HG02981 (cell line): Measurements from ENCODE around the gene NDST1.
"Not testable (repeated sequence)": the region's sequence is repeated elsewhere in the genome, so short reads cannot be mapped to it uniquely, and the experiment has no call there.

ENCODE experiments used
- ATAC-seq: cut with Tn5 transposase; IDR thresholded peaks from one replicate; pipeline ENCODE4 v1.9.1; 2021; ENCODE audit warnings: mild to moderate bottlenecking, moderate library complexity; ENCODE audit not compliant: unreplicated experiment

NDST1 gene

DNA sequence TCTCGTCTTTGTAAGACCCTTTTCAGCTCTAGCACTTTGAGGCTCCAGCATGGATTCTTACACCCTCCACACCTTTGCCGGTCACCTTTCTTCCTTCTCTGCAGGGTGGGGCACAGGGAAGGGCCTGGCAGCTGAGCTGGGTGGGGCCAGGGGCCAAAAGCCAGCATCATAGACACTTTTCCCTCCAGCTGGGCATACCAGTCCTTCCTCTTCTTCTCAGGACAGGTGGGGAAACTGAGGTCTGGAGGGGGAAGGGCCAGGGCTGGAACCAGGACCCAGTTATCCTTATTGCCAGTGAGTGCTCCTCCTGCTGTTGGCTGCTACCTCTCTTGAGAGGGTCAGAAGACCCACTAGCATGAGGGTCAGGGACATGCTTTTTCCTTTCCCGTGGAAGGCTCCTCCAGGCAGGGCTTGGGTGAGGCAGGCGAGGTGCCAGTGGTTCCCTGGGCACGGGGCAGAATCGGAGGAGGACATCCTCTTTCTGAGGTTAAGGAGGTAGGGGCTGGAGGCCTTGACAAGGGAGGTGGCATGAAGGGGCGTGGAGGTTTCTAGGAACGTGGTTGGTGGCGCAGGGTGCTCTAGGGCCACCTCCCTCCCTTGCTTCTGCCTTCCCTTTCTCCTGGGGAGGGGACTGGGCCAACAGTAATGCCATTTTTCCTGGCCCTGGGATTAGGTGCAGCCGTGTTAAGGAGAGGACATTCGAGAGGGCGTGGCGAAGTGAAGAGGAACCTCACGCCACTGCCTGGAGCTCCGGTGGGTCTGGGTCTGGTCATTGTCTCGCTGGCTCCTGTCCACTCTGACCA, at the start of gene NDST1:
Gene NDST1, plus strand, starts transcription at position 658 of the 803 bp plus-strand sequence. CDS start 13,124 bp downstream, outside the sequence.
- no peak for ATAC-seq

GRCh38 chr5:150458802-150459557, 49.0 kb upstream of the NDST1 start:
- ATAC-seq, result peak; percentile 76

DNA sequence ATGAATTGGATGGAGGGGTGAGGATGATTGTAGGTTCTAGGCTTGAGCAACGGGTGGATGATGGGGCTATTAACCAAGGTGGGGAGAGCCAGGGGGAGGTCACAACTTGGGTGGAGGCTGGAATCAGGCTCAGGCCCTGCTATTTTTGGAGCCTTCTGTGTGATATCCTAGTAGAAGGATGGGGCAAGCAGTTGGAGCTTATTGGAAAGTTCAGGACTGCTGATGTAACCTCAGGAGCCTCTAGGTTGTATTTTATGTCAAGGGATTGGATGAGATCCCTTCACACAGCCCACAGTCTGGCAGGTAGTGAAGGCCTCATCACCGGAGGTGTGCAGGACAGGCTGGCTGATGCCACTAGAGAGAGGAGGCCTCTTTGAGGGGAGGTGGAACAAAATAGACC, 47.1 kb upstream of the NDST1 start:
- ATAC-seq, result no peak

GRCh38 chr5:150461231-150461630, 46.7 kb upstream of the NDST1 start:
- peak; percentile 74 for ATAC-seq

GRCh38 chr5:150464554-150465012, 43.3 kb upstream of the NDST1 start:
- no peak for ATAC-seq

DNA sequence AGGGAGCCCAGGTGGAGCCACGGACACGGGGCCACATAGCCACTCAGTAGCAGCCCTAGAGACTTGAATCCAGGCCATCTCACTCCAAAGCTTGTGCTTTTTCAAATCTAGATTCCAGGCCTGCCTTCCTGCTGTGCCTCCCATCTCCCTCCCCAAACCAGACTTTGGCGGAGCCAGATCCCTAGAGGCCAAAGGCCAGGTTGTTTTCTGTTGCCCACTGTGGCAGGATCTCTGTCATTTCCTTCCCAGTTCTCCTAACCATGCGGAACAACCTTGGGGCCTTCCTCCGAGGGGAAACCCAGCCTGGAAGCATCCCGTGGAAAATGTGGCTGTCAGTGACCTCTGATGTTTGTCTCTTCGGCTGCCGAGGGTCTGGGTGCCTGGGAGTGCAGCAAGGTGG, 42.0 kb upstream of the NDST1 start:
- no peak for ATAC-seq

DNA sequence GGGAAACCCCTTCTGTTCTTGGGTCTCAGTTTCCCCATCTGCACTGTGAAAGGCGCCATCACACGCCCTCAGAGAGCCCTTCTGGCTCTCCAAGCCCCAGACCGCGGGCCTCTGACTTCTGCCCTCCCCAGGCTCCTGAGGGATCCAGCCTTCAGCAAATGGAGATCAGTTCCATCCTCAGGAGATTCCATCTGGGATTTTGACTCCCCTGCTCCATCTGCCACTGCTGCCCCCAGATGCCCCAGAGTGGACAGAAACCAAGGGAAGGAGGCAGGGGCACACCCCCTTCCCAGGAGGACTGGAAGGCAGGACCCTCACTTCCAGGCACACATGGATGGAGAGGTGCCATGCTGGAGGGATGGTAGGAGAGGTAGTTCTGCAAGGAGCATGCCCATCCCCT, 39.7 kb upstream of the NDST1 start:
- no peak for ATAC-seq

DNA sequence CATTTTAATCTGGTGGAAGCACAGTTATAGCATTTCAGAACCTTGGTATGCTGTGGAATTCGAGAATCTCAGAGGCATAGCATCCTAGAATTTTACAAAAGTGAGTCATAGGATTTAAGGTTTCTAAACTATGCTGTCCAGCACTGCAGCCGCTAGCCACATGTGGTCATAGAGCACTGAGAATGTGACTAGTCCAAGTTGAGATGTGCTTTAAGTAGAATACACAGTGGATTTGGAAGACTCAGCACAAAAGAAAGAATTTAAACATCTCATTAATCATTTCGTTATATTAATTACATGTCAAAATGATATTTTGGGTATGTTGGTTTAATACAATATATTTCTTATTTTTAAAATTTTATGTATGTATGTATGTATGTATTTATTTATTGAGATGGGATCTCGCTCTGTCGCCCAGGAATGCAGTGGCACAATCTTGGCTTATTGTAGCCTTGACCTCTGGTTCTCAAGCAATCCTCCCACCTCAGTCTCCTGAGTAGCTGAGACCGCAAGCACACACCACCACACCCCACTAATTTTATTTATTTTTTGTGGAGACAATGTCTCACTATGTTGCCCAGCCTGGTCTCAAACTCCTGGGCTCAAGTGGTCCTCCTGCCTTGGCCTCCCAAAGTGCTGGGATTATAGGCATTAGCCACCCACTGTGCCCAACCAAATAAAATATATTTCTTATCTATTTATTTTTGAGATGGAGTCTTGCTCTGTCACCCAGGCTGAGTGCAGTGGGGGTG, 38.0 kb upstream of the NDST1 start:
- no peak for ATAC-seq

GRCh38 chr5:150473673-150474358, 34.1 kb upstream of the NDST1 start:
- no peak for ATAC-seq

DNA sequence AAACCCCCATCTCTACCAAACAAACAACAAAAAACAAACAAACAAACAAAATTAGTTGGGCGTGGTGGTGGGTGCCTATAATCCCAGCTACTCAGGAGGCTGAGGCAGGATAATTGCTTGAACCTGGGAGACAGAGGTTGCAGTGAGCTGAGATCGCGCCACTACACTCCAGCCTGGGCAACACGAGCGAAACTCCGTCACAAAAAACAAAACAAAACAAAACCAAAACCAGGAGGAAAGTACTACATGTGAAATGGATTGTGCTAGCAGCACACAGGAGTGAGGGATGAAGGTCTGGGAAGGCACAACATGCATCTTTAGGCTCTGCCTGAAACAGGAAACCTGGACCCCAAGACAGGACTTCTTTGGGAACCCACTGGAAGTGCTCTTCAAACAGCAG, 31.4 kb upstream of the NDST1 start:
- ATAC-seq, result not testable (repeated sequence)

GRCh38 chr5:150479416-150479815, 28.5 kb upstream of the NDST1 start:
- no peak for ATAC-seq

DNA sequence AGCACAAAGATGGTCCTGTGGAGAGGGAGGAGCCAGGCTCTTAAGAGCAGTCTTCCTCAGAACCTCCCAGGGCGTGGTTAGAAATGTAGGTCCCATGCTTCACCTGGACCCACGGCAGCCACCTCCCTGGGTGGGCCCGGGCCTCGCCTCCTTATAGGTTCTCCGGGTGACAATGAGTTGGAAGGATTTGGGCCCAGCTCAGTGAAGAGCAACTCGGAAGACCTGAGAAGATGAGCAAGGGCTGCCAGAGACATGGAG, 26.3 kb upstream of the NDST1 start:
- no peak for ATAC-seq

DNA sequence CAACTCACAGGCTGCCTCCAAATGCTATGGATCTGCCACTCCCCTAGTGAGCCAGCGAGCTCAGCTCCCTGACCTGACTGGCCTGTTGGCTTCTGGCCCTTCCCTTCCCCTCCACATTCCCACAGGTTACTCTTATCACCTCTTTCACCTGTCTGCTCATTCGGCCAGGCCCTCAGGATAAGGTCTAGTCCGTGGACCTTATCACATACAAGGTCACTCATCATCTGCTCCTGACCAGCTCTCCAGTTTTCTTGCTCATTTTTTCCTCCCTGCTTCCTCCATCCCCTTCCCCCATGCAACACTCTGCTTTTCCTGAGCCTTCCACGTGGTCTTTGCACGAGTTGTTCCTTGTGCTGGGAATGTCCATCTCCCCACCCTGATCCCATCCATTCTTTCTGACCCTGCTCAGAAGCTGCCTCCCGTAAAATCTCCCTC, 25.9 kb upstream of the NDST1 start:
- ATAC-seq, result no peak

DNA sequence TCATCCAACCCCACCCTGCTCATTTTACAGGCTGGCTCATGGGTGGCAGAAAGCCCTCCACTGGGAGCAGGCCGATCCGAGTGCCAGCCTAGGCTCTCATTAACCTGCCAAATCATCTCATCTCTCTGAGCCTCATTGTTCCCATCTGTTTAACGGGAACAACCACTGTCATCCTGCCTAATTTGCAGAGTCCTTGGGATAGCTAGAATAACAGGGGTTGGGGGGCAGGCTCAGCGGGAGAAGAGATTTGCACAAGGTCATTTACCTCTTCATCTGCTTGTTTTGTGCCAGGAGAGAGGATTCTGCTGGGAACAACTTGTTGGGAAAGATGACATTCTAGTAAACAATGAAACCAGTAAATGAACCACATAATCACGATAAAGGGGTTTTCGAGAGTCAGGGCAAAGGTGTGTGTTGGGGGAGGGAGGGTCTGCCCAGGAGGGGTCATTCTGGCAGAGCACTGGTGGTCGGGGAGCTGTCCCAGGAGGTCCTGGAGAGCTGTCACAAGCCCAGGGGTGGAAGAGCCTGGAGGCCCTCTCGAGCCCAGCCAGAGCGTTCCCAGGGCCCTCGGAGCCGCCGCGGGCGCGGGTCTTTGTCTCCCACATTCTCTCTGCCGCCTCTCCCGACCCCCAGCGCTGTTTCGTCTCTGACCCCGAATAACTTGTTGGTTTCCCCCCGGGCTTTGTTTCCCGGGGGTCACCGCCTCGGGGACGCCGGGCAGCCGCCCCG, 22.8 kb upstream of the NDST1 start:
- ATAC-seq, result no peak

DNA sequence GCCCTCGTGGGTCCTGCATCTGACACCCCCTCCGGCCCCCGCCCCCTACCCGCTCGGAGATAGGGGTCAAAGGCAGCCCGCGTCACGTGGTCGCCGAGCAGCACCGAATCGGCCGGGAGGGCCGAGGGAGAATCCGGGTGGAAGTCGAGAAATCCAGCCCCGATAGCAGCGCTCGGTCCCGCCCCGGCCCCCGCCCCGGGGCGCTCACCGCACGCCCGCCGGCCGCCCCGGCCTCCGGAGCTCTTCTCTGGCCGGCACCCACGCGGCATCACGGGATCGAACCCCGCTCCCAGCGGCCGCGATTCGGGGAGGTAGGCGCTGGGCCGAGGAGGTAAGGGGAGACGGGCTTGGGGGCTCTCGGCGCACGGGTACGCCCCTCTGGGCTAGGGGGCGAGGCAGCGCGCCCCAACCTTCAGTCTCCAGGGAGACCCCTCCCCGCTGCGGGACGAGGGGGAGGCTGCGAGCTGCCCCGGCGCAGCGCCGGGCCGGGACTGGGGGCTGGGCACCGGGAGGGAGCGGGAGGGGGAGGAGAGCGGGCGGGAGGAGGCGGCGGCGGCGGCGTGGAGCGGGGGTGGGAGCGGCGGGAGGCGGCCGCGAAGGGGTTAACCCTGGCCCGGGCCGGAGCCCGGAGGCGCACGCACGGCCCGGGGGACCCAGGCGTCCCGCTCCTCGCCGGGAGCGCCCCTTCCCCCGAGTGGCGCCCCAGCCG, 22.1 kb upstream of the NDST1 start:
- no peak for ATAC-seq

DNA sequence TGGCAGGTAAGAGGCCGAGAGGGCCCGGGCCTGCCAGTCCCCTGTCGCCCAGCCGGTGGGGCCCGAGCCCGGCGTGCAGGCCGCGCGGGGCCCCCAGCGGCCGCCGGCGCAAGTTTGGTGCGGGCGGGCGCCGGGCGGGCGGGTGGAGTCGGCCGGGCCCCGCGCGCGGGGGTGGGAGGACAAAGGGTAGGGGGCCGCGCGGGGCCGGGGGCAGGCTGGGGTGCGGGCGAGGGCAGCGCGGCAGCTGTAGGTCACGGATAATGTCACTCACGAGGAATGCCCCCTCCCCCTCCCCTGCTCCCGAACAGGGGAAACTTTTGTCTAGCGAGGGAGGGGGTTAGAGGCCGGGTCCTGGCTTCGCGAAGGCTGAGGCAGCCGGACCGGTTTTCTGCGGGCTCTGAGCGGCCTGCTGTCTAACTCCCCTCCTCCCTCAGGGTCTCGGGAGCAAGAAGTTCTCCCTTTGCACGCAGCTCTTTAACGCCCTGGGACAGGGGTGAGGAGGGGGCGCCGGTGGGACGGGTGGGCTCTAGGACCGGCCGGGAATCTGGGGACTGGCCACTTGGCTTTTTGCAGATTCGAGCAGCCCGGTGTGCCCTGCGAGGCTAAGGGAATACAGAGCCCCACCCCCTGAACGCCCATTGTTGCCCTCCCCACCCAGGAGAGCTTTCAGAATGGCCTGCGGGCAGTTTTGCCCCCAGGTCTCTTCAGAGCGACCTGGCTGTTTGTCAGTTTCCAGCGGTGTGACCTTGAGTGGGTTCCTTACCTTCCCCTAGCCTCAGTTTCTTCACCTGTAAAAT, 21.3 kb upstream of the NDST1 start:
- no peak for ATAC-seq

- ATAC-seq, result no peak
These were observed 20.5 kb upstream of the NDST1 start for GRCh38 chr5:150487199-150488061.
